Adrenal gland (tissue), 5 donors: ENCODE results near the gene EVL.

Source experiments
- POLR2A ChIP-seq, 2 donors: fragments of 450-650 bp; IDR thresholded peaks; one replicate each; pipeline ENCODE4 v1.6.1; 2017; ENCODE audit warnings: antibody characterized with exemption in 2 of 2, mild to moderate bottlenecking in 2 of 2, moderate library complexity in 1 of 2
- TF ChIP-seq, protein P1 (sequence below), 6 experiments: fragments of 450-650 bp in 4 of 6; fragments of 200-600 bp in 2 of 6; sonication (generic) in 1 of 6; IDR thresholded peaks; 1 replicate in 5 of 6; 2 replicates in 1 of 6; pipeline versions ENCODE4 v1.5.1 to v1.8.0; 2016 to 2021; ENCODE audit warnings: antibody characterized with exemption in 6 of 6, mild to moderate bottlenecking in 2 of 6, moderate library complexity in 1 of 6
- donor health status: DM: no; HTN: no; CAD: no.

- no peak for TF ChIP-seq POLR2A (IDR thresholded peaks at IDR 0.05)
- TF ChIP-seq, protein P1, sequence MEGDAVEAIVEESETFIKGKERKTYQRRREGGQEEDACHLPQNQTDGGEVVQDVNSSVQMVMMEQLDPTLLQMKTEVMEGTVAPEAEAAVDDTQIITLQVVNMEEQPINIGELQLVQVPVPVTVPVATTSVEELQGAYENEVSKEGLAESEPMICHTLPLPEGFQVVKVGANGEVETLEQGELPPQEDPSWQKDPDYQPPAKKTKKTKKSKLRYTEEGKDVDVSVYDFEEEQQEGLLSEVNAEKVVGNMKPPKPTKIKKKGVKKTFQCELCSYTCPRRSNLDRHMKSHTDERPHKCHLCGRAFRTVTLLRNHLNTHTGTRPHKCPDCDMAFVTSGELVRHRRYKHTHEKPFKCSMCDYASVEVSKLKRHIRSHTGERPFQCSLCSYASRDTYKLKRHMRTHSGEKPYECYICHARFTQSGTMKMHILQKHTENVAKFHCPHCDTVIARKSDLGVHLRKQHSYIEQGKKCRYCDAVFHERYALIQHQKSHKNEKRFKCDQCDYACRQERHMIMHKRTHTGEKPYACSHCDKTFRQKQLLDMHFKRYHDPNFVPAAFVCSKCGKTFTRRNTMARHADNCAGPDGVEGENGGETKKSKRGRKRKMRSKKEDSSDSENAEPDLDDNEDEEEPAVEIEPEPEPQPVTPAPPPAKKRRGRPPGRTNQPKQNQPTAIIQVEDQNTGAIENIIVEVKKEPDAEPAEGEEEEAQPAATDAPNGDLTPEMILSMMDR (IDR thresholded peaks at IDR 0.05) = no peak
Measured at GRCh38 chr14:100118396-100119011, 53.3 kb downstream of the EVL start.
